RPMI8226 (cell line): ENCODE measurements around the gene KRT78.
A peak's percentile ranks its signal among the peaks of the same experiment; 100 is the strongest.
"Not testable (repeated sequence)": the region's sequence is repeated elsewhere in the genome, so short reads cannot be mapped to it uniquely, and the experiment has no call there.

Experiments
- DNase-seq: peaks from one replicate; pipeline ENCODE4 v3.0.0-alpha.2; 2015

The KRT78 gene

GRCh38 chr12:52848661-52849255 is at the start of gene KRT78:
Gene KRT78 (minus strand): TSS chr12:52848994. CDS start chr12:52848930, 64 bp downstream.
- DNase-seq: no peak

DNA sequence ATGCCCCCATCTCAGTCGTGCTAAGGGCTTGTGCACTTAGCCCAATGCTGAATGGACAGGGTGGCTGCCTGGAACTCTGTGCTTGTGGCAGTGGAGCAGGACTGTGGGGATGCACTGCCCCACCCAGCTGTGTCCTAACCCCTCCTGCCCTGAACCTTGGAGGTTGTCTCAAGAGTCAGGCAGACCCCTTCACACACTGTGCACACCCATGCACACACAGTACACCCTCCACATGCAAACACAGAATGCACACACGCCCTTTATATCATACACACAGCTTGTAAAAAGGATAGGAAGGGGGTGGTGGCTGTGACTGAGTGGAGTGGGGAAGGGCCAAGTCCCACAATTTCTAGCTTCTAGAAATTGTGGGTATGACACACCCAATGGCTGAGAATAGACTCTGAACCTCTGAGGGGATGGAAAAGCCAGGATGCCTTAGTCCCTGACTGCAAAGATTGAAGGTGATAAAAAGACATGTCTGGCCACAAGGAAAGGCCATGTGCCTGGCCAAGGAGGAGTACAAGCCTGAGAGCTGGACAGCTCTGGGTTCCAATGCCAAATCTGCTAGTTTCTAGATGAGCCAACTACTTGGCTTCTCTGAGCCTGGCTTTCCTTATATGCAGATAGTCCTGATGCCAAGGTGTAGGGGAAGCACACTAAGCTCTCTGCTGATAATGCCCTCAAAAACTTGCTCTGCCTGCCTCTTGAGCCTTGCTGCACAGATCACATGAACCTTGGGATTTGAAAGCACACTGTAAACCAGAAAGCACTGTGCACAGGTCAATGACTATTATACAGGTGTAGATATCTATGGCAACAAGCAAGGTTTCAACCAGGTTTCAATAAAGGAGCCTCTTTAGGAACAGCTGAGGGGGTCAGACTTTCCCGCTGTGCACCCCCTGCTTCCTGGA is 47.7 kb upstream of the KRT78 start:
- DNase-seq: no peak

GRCh38 chr12:52895726-52896189 is 47.0 kb upstream of the KRT78 start:
- DNase-seq: no peak

- no peak for DNase-seq
Observed at GRCh38 chr12:52892974-52893373, 44.2 kb upstream of the KRT78 start.

- no peak for DNase-seq
Observed at GRCh38 chr12:52892207-52892852, 43.5 kb upstream of the KRT78 start.

GRCh38 chr12:52891044-52891443 is 42.2 kb upstream of the KRT78 start:
- DNase-seq: no peak

DNA sequence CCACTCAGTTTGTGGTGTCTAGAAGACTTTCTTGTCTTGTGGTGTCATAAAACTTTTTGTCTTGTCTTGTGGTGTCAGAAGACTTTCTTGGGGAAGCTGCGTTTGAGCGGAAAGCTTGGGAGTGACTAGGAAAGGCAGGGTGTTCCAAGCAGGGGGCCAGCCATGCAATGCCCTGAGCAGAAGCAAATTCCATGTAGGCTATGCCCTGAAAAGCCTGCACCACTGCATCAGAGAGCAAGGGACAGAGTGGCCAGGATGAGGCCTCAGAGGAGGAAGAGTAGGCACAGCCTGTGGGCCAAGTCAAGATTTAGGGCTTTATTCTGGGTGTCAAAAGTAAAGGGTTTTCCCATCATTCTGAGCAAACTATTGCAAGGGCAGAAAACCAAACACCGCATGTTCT is 41.6 kb upstream of the KRT78 start:
- no peak for DNase-seq

GRCh38 chr12:52884526-52885293 is 35.9 kb upstream of the KRT78 start:
- peak; percentile 79 for DNase-seq

GRCh38 chr12:52880499-52880898 is 31.7 kb upstream of the KRT78 start:
- not testable (repeated sequence) for DNase-seq

GRCh38 chr12:52879394-52880351 is 30.9 kb upstream of the KRT78 start:
- peak; percentile 88 for DNase-seq

DNA sequence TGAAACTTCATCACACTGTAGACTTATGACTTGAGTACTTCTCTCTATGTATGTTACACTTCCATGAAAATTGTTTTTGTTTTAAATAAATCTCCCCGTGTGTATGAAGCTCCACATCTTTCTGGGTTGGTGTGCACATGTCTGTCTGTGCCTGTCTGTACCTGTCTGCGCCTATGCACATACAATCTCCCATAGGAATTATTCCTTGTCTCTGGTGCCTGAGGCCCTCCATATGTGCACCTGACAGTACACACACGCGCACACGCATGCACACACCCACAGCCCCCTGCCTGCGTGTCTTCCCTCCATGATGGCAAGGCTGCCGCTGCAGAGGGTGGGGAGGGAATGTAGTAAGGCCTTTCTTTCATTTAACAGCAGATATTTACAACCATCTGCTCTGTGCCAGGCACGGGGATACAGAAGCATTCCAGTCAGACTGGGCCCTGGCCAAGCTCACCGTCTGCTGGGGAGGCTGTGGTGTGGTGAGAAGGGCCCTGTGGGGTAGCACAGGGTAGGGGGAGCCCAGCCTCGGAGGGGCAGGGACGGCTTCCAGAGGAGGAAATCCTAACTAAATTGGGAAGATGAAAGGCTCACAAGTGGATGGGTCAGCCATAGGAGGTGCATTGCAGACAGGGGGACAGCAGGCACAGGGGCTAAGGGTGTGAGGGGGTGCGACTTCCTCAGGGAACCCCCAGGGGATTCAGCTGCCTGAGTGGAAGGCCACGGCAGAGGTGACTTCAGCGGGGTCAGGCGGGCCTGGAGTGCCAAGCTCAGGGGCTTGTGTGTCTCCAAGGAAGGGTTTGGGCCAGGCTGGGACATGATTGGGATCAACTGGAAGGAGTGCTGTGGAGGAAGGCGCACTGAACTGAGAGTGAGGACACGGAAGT is 30.0 kb upstream of the KRT78 start:
- no peak for DNase-seq

GRCh38 chr12:52877242-52877641 is 28.4 kb upstream of the KRT78 start:
- DNase-seq: no peak

DNA sequence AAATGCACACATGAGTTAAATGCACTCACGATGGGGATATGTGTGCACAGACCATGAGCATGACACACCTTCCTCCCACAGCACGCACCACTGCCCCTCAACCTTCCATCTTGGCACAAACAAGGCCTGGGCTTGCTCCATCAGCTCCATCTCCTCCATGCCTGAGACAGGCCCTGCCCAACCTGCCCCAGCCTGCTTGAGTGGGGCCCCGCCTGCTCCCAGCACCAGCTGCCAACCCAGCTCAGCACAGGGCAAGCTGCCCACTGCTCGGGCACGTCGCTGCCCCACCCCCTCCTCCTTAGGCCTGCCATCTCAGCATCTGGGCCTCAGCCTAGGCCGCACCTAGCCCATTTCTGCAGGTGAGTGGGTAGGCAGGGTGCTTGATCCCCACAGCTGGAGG is 27.6 kb upstream of the KRT78 start:
- DNase-seq: peak; percentile 66

GRCh38 chr12:52874573-52875435 is 26.0 kb upstream of the KRT78 start:
- DNase-seq: no peak

DNA sequence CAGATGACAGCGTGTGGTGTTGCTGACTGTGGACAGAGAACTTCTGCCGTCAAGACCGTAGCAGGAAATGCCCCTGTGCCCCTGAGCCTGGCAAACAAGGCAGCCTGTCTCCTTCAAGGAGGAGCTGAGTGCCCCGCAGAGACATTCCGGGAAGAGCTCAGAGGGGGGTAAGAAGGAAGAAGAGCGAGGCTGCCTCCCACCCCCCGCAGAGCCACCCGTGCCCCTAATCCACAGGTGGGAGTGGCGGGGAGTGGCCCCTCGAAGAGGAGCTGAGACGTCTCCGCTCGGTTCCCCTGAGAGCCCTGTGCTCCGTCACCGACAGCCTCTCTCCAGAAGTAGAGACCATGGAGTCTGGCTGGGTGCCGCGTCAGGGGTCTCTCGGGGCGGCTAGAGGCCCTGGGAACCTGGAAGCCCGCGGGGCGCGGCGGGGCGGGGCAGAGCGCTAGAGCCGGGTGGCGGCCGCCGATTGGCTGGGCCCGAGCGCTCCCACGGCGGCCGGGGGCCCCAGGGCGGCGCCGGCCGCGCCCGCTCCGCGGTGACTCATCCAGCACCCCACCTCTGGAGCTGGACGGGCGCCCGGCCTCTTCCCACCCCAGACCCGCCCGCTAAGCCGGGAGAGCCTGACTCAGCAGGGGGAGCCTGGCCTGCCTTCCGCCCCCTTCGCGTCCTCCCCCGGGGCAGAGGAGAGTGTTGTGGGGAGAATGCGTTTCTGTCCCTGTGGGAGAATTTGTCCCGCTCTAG is 25.2 kb upstream of the KRT78 start:
- peak; percentile 93 for DNase-seq

DNA sequence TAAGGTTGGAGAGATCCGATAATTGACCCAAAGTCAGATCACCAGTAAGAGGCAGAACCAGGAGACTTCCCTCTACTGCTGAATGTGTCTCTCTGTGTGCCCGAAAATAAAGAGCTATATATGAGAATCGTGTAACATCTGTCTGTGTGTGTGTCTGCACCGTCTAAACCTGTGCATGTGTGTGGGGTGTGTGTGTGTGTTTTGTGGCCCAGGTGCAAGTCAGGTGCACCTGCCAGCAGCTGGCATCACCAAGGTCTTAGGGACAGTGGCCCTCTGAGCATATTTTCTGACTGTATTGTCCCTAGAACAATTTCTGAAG is 24.7 kb upstream of the KRT78 start:
- peak; percentile 88 for DNase-seq

- DNase-seq: no peak
Observed at GRCh38 chr12:52872644-52873389, 24.0 kb upstream of the KRT78 start.
